NCI-H1417 treated with DMSO at 0.1 percent for 48 hours (cell line): Measurements from ENCODE around the gene AKAP12.

ENCODE experiments used
- DNase-seq: peaks from one replicate; lab custom pipeline; 2025; lab: John Stamatoyannopoulos, UW

AKAP12 gene

DNA sequence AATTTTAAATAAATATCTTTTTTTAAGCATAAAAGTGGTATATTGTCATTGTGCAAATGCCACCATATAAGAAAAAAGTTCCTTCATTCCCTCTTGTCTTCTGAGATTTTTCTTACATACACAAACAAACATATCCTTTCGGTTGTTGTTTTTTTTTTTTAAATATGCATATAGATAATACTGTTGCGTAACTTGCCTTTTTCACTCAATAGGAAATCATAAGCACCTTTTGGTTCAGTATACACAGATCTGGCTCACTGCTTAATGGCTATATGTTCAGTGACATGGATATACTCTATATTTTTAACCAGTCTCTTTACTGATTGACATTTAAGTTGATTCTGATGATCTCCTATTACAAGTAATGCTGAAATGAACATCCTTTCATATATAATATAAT lies 40.1 kb downstream of the AKAP12 start:
- no peak for DNase-seq

DNA sequence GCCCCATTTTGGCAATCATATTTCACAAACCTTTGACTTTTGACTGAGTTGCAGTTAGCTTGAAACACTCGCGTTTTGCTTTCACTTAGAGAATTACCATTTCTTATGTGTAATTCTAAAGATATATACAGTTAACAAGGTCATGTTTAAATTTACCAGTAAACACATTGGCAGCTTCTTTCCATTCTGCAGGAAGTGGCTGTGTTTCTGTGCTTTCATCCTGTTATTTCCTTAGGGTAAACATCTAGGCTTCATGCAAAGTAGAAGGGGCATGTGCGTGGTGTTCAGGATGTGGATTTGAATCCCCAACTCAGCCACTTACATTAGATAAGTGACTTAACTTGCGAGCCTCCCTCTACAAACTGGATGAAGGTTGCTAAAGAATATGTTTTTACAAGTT lies 41.1 kb downstream of the AKAP12 start:
- DNase-seq: no peak

DNA sequence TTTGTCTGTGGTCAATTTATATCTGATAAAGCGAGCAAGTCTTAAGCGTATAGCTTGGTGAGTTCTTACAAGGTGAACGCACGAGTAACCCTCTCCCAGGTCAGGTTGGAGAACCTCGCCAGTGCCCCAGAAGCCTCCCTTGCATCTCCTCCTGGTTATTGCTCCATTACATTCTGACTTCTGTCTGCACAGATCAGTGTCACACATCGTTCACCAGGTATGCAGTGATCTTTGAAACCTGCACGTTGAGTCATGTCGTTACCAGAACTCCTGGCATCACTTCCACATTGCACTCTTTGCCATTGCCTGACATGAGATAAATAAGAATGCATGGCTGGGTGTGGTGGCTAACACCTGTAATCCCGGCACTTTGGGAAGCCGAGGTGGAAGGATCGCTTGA lies 44.2 kb downstream of the AKAP12 start:
- no peak for DNase-seq

DNA sequence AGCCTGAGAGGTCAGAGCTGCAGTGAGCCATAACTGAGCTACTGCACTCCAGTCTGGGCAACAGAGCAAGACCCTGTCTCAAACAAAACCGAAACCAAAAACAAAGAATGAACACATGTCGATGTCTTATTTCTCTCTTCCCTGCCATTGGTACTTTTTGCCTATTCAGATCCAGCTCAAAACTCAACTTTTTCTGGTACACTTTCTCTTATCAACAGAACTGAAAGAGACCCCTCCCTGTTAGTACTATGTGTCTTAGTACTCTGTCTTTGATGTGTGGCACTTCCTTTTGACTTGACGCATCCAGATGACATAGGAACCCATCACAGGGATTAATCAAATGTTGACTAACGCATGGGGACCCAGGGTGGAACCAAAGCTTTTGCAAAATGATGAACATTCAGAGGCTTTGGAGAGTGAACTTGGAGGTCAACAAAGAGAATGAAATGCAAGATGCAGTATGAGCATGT lies 44.8 kb downstream of the AKAP12 start:
- no peak for DNase-seq

DNA sequence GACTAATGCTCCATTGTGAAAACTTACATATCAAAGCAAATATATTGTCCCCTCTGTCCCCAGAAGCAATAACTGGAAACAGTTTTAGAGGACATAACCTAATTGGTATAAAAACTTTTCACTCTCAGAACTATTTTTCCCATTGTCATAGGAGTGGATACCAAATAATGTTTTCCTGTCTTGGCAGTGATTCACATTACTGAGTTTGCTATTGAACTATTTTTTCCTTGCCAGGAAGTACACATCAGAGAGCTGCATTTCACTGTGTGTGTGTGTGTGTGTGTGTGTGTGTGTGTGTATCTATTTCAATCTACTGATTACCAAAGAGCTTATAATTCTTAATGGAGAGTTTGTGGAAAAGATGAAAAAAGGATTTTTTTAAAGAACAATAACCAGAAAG lies 45.4 kb downstream of the AKAP12 start:
- DNase-seq: no peak

DNA sequence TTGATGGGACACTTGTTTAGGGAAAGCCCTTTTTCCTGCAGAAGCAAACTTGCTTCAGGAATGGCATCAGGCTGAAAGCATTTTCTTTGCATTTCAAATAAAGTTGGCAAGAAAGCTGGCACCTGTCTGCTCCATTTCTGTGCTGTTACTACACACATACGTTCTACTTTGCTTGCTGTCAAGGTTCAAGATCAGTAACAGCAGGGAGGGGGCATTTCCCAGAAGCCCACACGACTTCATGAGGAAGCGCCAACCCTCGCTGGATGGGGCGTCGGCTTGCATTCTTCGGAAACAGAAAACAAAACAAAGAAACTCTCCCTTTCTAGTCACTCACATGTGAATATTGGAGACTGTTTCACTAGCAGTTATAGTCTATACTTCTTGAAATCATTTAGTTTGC lies 46.4 kb downstream of the AKAP12 start:
- DNase-seq: no peak

DNA sequence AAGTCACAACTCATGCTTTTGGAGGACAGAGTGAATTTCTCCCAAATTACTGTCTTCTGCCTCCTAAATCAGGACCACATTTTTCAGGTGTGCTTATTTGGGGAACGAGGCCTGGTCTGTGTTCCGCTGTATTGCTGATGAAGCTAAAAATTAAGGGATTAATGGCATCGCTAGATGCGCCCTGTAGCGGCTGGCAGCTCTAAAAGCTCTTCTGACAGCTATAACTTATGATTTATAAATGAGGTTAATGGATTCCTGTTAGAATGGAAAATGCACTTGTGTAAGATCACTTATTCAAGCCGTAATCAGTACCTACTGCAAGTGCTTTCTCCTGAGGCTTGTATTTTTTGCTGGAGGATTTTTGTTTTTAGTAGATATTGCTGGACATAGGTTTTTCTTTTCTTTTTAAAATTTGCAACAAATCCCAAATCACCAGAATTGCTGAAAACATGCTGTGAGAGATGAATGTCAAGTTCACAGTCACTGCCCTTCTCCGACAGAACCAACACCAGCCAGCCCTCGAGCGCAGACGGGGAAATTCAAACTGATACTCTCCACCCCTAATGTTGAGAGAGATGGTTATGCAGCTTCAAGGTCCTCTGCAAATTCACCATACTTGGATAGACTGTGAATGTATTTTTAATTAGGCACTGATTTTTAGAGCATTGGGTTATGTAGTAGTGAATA lies 49.1 kb downstream of the AKAP12 start:
- no peak for DNase-seq

DNA sequence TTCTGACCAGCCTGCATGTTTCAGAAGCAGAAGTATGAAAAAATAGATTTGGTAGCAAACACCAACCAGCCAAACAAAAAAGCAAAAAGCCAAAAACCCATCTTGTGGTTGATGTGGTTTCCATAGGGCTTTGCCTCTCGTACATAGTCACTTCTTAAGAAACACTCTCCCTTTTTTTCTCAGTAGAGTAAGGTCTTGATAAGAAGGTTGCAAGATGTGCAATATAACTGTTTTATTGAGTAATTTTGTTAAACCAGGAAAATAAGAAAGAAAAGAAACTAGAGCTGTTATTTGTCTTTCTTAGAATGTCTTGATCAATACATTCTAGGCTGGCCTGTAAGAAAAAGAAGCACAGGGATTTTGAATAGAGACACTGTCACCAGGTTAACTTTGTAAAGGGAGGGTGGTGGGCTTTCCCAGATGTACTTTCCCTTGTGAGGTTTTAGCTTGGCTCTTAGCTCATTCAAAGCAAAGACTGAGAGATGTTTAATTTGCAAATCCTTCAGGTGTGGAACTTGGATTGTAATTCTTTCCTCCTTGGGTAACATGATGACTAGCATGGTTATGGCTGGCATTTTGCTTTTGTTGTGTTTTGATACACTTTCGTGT lies 49.7 kb downstream of the AKAP12 start:
- no peak for DNase-seq

DNA sequence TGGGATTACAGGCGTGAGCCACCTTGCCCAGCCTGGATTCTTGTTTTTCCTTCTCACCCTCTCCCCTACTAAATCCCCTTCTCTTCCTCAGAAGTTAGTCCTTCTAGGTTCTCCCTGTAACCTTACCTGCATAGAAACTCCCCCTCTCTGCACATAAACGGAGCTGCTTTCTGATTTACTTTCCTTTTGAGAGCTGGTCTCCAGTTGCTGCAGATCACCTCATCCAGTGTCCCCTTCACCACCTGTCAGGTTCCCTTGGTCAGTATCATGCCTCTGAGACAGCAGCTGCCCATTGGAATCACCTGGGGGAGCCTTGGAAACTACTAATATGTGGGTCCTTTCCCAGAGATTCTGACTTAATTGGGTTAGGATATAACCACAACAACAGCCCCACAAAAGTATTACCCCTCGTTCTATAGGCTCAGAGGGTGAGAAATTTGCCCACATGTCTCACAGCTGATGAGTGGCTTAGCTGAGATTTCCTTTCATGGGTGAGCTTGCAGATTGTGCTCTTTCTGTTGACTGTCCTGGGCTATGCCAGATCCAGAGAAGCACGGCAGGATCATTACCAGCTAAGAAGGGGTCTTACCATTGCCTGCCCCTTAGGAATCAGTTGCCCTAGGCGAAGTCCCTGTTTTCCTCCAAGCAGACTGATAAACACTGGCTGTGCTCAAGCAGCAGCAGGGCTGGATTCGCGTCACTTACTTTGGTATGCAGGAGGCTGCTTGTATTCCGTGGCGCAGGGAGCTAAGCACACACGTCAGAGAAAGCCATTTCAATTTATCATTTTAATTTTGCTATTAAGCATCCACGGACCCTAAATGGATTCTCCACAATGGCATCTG lies 51.3 kb downstream of the AKAP12 start:
- no peak for DNase-seq

DNA sequence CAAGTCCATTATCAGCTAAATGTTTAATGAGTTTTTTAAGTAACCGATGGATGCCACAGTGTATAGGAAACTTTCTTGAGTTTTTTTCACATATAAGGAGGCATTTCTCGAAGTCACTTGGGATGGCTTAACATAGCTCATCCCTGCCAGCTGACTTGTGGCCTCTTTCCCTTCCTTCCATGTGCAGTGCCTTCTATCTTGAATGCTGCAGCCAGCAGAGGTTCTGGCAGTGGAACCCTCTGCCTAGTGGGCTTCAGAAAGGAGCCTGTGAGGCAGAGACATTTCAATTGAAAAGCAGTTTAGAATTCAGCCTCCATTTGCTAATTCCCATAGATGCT lies 51.9 kb downstream of the AKAP12 start:
- no peak for DNase-seq

DNA sequence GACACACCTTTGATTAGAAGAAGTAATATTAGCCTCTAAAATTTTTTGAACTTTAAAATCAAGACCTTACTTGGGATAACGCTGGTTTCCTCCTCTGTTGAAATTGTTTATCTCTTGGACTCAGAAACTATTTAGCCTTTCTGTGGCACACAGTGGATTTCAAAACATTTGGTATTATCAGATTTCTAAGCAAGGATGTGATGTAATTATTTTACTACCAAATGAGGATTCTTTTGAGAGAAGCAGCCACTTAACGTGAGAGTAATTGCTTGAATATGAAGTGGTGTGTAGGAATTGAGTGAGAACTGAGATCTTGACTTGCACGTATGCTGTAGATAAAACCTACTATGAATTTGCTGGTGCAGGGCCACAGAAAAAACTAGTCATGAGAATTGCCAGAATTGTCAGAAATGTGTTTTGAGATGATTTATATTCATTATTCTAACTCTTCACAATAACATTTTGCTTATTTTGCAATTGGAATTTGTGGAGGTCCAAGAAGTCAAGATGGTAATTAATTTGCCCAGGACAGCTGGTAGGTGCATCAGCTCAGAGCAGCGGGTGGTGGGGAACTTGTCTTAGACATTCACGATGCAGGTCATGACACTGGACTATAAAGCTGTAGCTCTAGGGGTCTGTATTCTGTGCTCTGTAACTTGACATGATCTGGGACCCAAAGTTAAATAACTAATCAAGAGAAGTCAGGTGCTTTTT lies 53.4 kb downstream of the AKAP12 start:
- DNase-seq: no peak

DNA sequence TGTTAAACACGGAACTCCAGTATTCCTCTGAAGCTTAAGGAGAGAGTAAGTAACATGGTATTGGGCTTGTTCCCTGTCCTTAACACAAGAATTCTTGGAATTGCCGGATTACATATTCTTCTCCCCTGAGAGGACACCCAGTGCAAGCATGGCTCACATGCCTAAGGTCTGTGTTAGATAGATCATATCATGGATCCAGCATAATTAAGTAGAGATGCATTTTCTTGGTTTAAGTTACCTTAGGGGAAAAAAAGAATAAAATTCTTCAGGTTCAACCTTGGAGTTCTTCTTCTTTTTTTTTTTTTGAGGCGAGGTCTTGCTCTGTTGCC lies 53.9 kb downstream of the AKAP12 start:
- DNase-seq: no peak

DNA sequence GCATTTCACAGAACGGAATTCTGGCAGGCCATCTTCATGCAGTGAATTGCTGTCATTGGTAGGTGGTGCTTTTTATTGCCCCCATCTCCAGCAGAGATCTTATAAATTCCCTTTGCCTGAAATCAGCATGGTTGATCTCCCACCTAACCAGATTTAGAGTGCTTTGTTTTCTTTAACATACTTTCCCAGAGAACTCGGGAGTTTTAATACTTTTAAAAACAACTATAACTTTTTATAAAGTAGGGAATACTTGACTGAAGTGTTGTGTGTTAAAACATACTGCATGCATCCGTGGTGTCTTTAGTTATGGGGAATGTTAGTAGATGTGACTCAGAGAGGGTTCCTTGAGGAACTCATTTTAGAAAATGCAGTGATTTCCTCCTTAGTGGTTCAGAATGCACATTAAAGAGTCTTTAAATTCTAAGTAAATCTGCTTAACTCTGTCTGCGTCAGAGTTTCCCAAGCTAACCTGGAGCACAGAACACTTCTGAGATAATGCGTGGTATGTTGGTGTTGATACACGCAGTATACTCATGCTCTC lies 54.9 kb downstream of the AKAP12 start:
- DNase-seq: no peak

DNA sequence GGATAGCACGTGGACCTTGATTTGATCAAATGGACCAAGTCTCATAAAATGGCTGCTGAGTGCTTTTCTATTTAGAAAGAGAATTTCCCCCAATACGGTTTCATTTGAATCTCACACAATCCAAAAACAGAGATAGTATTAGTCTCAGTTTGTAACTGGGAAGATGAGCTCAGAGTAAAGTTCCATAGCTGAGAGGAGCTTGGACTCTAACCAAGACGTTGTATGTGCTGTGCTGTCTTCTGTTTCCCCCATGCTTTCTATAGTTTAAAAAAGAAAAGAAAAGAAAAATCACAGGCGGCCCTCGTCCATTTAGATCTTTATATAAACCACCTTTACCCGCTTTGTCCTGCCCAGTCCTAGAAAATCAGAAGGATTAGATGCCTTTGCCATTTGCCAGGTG lies 58.1 kb downstream of the AKAP12 start:
- DNase-seq: no peak

DNA sequence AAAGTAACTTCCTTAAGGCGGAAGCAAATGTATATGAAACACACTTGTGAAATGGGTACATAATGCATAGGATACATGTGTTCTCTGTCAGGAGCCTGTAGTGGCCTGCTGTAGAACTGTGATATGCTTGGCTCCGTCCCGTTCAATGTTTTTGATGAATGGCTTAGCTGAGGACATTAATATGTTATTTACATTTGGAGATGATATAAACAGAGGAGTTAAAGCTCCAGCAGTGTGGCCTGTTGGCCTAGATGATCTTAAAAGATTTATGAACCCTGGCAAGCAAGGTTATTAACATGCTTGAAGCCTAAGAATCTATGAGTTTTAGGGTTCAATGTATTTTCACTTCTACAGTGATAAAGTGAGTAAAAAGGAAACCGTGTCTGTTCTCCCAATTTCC lies 59.2 kb downstream of the AKAP12 start:
- no peak for DNase-seq

DNA sequence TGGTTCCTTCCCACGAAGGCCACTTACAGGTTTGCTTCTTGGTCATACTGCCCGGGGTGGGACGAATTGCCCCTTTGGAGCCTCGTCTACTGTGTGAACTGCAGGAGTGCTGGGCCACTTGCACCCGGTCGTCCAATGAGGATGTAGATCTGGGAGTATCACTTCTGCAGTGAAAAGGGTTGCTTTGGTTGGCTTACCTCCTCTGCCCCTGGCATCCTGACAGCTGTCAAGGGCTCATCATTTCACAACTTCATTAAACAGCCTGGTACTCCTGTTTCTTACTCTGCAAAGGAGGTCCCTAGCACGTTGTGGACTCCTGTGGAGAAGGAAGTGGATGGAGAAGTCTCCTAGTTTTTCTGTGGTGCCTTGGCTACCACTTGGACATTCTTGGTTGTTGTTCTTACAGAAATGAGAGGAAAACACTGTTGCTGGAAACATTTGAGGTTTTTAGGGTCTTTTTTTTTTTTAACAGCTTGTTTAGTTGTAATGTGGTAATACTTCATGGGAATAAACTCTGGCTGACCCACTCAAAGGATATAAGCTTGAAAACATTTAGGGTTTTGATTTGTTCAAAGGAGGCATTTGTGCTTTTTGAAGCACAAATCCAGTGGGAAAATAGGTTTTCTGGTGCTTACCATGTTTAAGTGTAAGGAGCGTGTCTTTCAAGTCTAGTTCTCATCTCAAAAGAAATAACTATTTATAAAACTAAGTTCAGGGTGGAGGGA lies 60.7 kb downstream of the AKAP12 start:
- DNase-seq: no peak

DNA sequence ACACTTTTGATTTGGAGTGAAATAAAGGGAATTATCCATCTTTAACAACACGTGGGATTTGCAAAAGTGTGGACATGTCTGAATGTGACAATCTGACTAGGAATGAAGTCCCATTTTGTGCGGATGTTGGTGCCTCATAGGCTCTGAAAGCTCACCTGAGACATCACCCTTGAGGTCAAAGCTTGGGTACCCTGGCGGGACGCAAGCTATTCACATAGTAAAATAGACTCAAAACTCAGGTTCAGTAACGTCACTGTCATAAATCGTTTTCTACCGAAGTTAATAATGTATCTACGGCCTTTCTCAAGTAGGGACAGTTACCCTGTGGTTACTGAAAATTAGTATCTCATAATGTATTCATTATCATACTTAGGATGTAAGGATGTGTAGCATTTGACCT lies 61.8 kb downstream of the AKAP12 start:
- no peak for DNase-seq

DNA sequence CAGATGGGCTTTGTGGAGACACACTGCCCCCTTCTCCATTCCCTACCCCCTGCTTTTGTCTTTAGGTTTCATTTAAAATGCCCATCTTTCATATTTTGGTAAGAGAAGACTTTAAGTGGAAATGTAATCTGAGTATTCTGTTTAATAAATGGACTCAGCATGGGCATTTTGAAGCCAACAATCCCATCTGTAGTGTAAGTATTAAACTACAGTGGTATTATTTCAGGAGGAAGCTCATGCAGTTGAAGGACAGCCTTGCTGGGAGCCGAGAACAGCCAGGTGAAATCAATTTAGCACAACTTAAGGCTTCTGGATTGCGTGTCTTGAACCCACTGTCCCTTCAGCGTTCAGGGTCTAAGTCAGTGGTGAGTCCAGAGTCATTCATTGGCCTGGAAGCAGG lies 63.5 kb downstream of the AKAP12 start:
- no peak for DNase-seq

DNA sequence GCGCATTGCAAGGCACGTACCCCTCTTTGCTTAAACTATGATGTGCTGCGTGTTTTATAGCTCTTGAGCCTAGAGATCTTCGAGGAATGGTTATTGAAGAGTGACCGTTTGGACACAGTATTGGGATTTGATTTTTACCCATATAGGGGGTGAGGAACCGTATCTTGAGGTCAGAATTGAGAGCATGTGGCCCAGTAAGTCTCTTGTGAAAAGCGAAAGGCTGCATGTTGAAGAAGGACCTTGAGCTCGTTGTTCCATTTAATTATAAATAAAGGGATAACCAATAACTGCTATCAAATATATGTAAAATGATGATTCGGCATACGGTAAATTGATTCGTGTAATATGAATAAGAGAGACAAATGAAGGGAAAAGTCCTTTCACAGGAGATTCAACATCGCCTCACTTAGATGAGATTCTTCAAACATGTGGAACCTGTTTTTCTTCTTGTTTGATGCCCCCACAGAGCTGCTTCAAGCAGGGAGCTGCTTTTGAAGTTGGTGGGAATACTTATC lies 66.6 kb downstream of the AKAP12 start:
- DNase-seq: no peak

DNA sequence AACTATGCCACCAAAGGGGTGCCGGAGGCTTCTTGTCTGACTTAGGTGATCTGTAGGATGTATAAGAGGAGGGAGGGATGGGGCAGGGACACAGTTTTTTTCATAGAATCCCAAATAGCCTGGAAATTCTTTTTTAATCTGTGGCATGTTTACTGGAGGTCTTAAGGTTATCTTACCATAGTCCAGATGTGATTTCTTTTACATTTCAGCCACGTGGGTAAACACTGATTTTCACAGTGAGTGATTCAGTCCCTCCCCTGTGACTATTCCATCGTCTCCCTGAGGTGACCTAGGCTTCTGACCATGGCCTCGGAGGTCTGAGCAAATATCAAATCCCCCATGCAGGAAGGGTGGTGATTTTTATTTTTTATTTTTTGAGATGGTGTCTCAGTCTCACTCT lies 67.7 kb downstream of the AKAP12 start:
- no peak for DNase-seq

DNA sequence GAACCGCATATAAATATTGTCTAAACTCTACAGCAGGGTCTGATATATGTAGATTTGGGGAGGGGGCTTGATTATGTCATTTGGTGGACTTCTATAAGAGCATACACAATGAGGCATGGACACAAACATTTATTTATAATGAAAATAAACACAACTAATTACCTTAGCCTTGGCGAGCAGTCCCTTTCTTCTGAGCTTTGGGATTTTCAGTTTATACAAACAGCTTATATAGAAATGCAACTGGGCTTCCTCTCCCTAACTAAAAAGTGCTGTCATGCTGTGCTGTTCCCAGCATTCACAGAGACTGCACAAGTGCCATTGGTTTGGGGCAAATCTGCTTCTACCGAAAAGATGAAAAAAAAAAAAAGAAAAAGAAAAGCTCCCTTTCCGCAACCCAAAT lies 69.9 kb downstream of the AKAP12 start:
- no peak for DNase-seq

DNA sequence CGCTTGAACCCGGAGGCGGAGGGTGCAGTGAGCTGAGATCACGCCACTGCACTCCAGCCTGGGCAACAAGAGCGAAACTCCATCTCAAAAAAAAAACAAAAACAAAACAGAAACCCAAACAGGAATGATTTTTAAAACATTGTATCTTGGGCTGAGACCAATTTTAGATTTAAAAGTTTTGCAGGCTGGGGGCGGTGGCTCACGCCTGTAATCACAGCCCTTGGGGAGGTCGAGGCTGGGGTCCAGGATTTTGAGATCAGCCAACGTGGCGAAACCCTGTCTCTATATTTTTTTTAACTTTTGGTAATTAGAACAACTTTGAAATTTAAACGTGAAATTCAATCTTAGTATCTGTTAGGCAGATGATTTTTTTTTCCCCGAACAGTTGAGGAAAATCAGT lies 70.5 kb downstream of the AKAP12 start:
- no peak for DNase-seq
